ENCODE results near the gene KMO.

Gene KMO

GRCh38 chr1:241631674-241632073 is 99.5 kb downstream of the KMO start:
- DNase-seq, result no peak

GRCh38 chr1:241632987-241633386 is 100.8 kb downstream of the KMO start:
- no peak for DNase-seq

- DNase-seq, result no peak
These were observed 103.5 kb downstream of the KMO start for GRCh38 chr1:241635556-241636152.

GRCh38 chr1:241636291-241636690 is 104.1 kb downstream of the KMO start:
- no peak for DNase-seq

GRCh38 chr1:241637046-241637590 is 104.9 kb downstream of the KMO start:
- DNase-seq, result no peak

- peak; percentile 13 to 38 for DNase-seq
These were observed 105.4 kb downstream of the KMO start for GRCh38 chr1:241637604-241638003.

GRCh38 chr1:241638099-241638682 is 106.0 kb downstream of the KMO start:
- peak; percentile 5 to 8 for DNase-seq

GRCh38 chr1:241638909-241639622 is 106.9 kb downstream of the KMO start:
- peak; percentile 34 to 38 for DNase-seq

GRCh38 chr1:241639623-241640148 is 107.5 kb downstream of the KMO start:
- peak; percentile 46 to 53 for DNase-seq

- peak; percentile 78 to 81 for DNase-seq
These were observed 108.1 kb downstream of the KMO start, which contains the start of the genes CHML and OPN3 for GRCh38 chr1:241640149-241640866. CHML (minus strand) TSS chr1:241640369; CDS start chr1:241635766, 4,603 bp downstream. OPN3 (minus strand) TSS chr1:241640369; CDS start chr1:241640254, 115 bp downstream.

GRCh38 chr1:241640867-241641622 is 108.9 kb downstream of the KMO start:
- no peak for DNase-seq

- DNase-seq, result no peak
These were observed 109.8 kb downstream of the KMO start for GRCh38 chr1:241641773-241642592.

- DNase-seq, result no peak
These were observed 110.4 kb downstream of the KMO start for GRCh38 chr1:241642593-241642944.

GRCh38 chr1:241644259-241644658 is 112.1 kb downstream of the KMO start:
- no peak for DNase-seq

- no peak for DNase-seq
These were observed 113.0 kb downstream of the KMO start for GRCh38 chr1:241645199-241645598.
